ENCODE results near the gene SSBP2. TPM values are rescaled to one million over a fixed set of nuclear protein-coding genes. Genes with fewer than 3 reads are reported as not detected.

The SSBP2 gene
- total RNA-seq, 1 experiment from 2014 or later = 5.2 TPM

- Histone ChIP-seq H2AFZ (ENCODE audit: low read depth, low read length, poor library complexity, severe bottlenecking) (no peak overlapping the region), H3K27ac (ENCODE audit: low read depth, low read length) (no peak overlapping the region), H3K79me2 (ENCODE audit: insufficient read depth, low read length) (no peaks in the 10 kb centered on the region), H3K9me2 (ENCODE audit: insufficient read depth) (0 out of 2 replicates have a peak, but pooled peaks cover 5% of the 10 kb centered on the region), H3K4me1 (ENCODE audit: control insufficient read depth in 1 of 2, insufficient read depth in 2 of 2, low read length in 2 of 2) (no peaks in the 10 kb centered on the region), H3K9ac (ENCODE audit: low read length) (no peak overlapping the region), H3K4me3 (replicated peaks in 1 of 2; ENCODE audit: low read depth in 1 of 2, low read length in 2 of 2) (no peak overlapping the region), H3K4me2 (ENCODE audit: low read length) (no peak overlapping the region), H3K9me3 (ENCODE audit: control insufficient read depth in 1 of 2, insufficient read depth in 1 of 2, low read depth in 1 of 2, low read length in 2 of 2) (no peaks in the 10 kb centered on the region), H4K20me1 (ENCODE audit: insufficient read depth) (no peaks in the 10 kb centered on the region), H3K36me3 (ENCODE audit: control insufficient read depth in 1 of 2, insufficient read depth in 2 of 2, low read length in 2 of 2) (no peaks in the 10 kb centered on the region), H3K27me3 (ENCODE audit: insufficient read depth, low read length) (no peaks in the 10 kb centered on the region)
- BruUV-seq (replicated peaks) = no TSS peak
- intact Hi-C loops (cut with micrococcal nuclease) = no loop called here
- POLR2A ChIA-PET = no interaction called here
- no peak for DNase-seq (ENCODE audit: low read depth, low spot score)
- TF ChIP-seq SP1 (IDR thresholded peaks at IDR 0.05; ENCODE audit: low read depth) (no peak), POLR2AphosphoS5 (IDR thresholded peaks at IDR 0.05; ENCODE audit: low read depth, low read length) (no peak), CEBPB (IDR thresholded peaks at IDR 0.05; ENCODE audit: low read depth) (no peak), ZFX (IDR thresholded peaks at IDR 0.05) (no peak), EGR1 (IDR thresholded peaks at IDR 0.05; ENCODE audit: low read depth) (no peak)
- CTCF ChIA-PET = no interaction called here
- RAD21 ChIA-PET (ENCODE audit: low non-redundant PET in 1 of 2, low total read pairs in 2 of 2, uncharacterized antibody in 2 of 2, unreplicated experiment in 2 of 2) = no interaction called here
- ATAC-seq = no peak
Observed at GRCh38 chr5:81646469-81646995, 104.4 kb downstream of the SSBP2 start.

- 0 out of 2 replicates have a peak, but pooled peaks cover 5% of the 10 kb centered on the region for H3K9me2 ChIP-seq (ENCODE audit: insufficient read depth)
- no peak overlapping the region for H3K9ac ChIP-seq (ENCODE audit: low read length)
- H4K20me1 ChIP-seq (ENCODE audit: insufficient read depth) = no peaks in the 10 kb centered on the region
- H3K4me2 ChIP-seq (ENCODE audit: low read length) = no peak overlapping the region
- ChIA-PET RAD21 (ENCODE audit: low non-redundant PET in 1 of 2, low total read pairs in 2 of 2, uncharacterized antibody in 2 of 2, unreplicated experiment in 2 of 2) (no interaction called here), POLR2A (no interaction called here), CTCF (no interaction called here)
- intact Hi-C loops (cut with micrococcal nuclease) = no loop called here
- H3K27me3 ChIP-seq (ENCODE audit: insufficient read depth, low read length) = no peaks in the 10 kb centered on the region
- no peaks in the 10 kb centered on the region for H3K9me3 ChIP-seq (ENCODE audit: control insufficient read depth in 1 of 2, insufficient read depth in 1 of 2, low read depth in 1 of 2, low read length in 2 of 2)
- ATAC-seq (no peak), DNase-seq (ENCODE audit: low read depth, low spot score) (no peak)
- no peak overlapping the region for H3K27ac ChIP-seq (ENCODE audit: low read depth, low read length)
- no peak overlapping the region for H2AFZ ChIP-seq (ENCODE audit: low read depth, low read length, poor library complexity, severe bottlenecking)
- BruUV-seq (replicated peaks) = no TSS peak
- no peaks in the 10 kb centered on the region for H3K79me2 ChIP-seq (ENCODE audit: insufficient read depth, low read length)
- no peak overlapping the region for H3K4me3 ChIP-seq (replicated peaks in 1 of 2; ENCODE audit: low read depth in 1 of 2, low read length in 2 of 2)
- H3K4me1 ChIP-seq (ENCODE audit: control insufficient read depth in 1 of 2, insufficient read depth in 2 of 2, low read length in 2 of 2) = no peaks in the 10 kb centered on the region
- no peaks in the 10 kb centered on the region for H3K36me3 ChIP-seq (ENCODE audit: control insufficient read depth in 1 of 2, insufficient read depth in 2 of 2, low read length in 2 of 2)
- TF ChIP-seq SP1 (IDR thresholded peaks at IDR 0.05; ENCODE audit: low read depth) (no peak), ATF3 (IDR thresholded peaks at IDR 0.05) (no peak), SIN3A (IDR thresholded peaks at IDR 0.05; ENCODE audit: low read depth) (no peak), CTCF (IDR thresholded peaks at IDR 0.05 in 2 of 3, conservative IDR thresholded peaks at IDR 0.05 in 1 of 3; ENCODE audit: borderline replicate concordance in 1 of 3, insufficient read depth in 1 of 3, low read depth in 2 of 3, low read length in 2 of 3) (no peak), EZH2 (IDR thresholded peaks at IDR 0.05) (no peak), ZNF274 (IDR thresholded peaks at IDR 0.05; ENCODE audit: low read depth, low read length) (no peak), YY1 (IDR thresholded peaks at IDR 0.05; ENCODE audit: extremely low read depth, insufficient replicate concordance, low read depth, low read length) (no peak), MAX (IDR thresholded peaks at IDR 0.05) (no peak), ZFX (IDR thresholded peaks at IDR 0.05) (no peak), POLR2AphosphoS5 (IDR thresholded peaks at IDR 0.05; ENCODE audit: low read depth, low read length) (no peak), CEBPB (IDR thresholded peaks at IDR 0.05; ENCODE audit: low read depth) (no peak), ZBTB33 (IDR thresholded peaks at IDR 0.05; ENCODE audit: extremely low read depth, insufficient replicate concordance, low read length) (no peak), EGR1 (IDR thresholded peaks at IDR 0.05; ENCODE audit: low read depth) (no peak), CBX3 (IDR thresholded peaks at IDR 0.05; ENCODE audit: low read depth) (no peak)
Observed at GRCh38 chr5:81642210-81642609, 108.7 kb downstream of the SSBP2 start.

Measured in HCT116 (cell line).